ENCODE results near the gene UMODL1.

Gene UMODL1

GRCh38 chr21:42135386-42136052 is 64.4 kb downstream of the UMODL1 start:
- no peak for DNase-seq

- no peak for DNase-seq
Measured at GRCh38 chr21:42137191-42137904, 66.2 kb downstream of the UMODL1 start.

- no peak for DNase-seq
Measured at GRCh38 chr21:42140196-42140934, 69.2 kb downstream of the UMODL1 start.

- no peak for DNase-seq
Measured at GRCh38 chr21:42141643-42142042, 70.5 kb downstream of the UMODL1 start.

- no peak for DNase-seq
Measured at GRCh38 chr21:42142141-42142540, 71.0 kb downstream of the UMODL1 start.

- no peak for DNase-seq
Measured at GRCh38 chr21:42142627-42143026, 71.5 kb downstream of the UMODL1 start.

- DNase-seq = no peak
Measured at GRCh38 chr21:42143111-42143510, 72.0 kb downstream of the UMODL1 start.

GRCh38 chr21:42144221-42144620 is 73.1 kb downstream of the UMODL1 start:
- DNase-seq = no peak

- no peak for DNase-seq
Measured at GRCh38 chr21:42144679-42145568, 73.8 kb downstream of the UMODL1 start.

GRCh38 chr21:42145569-42146272 is 74.6 kb downstream of the UMODL1 start:
- peak; percentile 26 for DNase-seq

GRCh38 chr21:42146273-42146805 is 75.2 kb downstream of the UMODL1 start:
- no peak for DNase-seq

GRCh38 chr21:42146821-42147220 is 75.7 kb downstream of the UMODL1 start:
- DNase-seq = no peak

- no peak for DNase-seq
Measured at GRCh38 chr21:42147386-42148020, 76.4 kb downstream of the UMODL1 start.

- DNase-seq = no peak
Measured at GRCh38 chr21:42148097-42148496, 77.0 kb downstream of the UMODL1 start.

- no peak for DNase-seq
Measured at GRCh38 chr21:42148584-42148983, 77.5 kb downstream of the UMODL1 start.

GRCh38 chr21:42149656-42150473 is 78.7 kb downstream of the UMODL1 start:
- no peak for DNase-seq

GRCh38 chr21:42150474-42151085 is 79.5 kb downstream of the UMODL1 start:
- no peak for DNase-seq

GRCh38 chr21:42151148-42151947 is 80.2 kb downstream of the UMODL1 start:
- DNase-seq = peak; percentile 14

GRCh38 chr21:42151948-42152220 is 80.8 kb downstream of the UMODL1 start:
- DNase-seq = no peak
